NCI-H345 treated with DMSO at 0.1 percent for 48 hours (cell line): ENCODE results near the gene ACACB.

ENCODE experiments used
- DNase-seq: peaks from one replicate; lab custom pipeline; 2025; ENCODE audit not compliant: unreplicated experiment; lab: John Stamatoyannopoulos, UW

ACACB gene

DNA sequence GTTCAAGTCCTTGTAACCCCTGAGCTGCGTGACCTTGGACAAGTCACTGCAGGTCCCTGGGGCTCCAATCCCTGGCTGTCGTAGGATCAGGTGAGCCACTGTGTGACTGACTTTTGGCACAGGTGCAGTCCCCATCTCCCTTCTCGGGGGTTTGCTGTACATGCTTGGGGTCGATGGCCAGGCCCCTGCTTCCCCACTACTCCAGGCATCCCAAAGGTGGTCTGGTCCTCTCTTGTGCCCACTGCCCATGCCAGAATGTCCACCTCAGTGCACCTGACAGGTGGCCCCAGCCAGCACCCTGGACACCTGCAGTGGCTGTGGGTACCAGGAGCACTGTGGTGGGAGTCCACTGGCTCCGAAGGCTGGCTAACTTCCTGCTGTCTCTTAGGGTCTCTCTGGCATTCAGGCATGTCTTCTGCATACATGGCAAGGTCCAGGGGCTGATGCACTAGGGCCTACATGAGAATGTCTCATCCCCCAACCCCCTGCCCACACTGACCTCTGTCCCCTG, 178.0 kb downstream of the ACACB start:
- no peak for DNase-seq

DNA sequence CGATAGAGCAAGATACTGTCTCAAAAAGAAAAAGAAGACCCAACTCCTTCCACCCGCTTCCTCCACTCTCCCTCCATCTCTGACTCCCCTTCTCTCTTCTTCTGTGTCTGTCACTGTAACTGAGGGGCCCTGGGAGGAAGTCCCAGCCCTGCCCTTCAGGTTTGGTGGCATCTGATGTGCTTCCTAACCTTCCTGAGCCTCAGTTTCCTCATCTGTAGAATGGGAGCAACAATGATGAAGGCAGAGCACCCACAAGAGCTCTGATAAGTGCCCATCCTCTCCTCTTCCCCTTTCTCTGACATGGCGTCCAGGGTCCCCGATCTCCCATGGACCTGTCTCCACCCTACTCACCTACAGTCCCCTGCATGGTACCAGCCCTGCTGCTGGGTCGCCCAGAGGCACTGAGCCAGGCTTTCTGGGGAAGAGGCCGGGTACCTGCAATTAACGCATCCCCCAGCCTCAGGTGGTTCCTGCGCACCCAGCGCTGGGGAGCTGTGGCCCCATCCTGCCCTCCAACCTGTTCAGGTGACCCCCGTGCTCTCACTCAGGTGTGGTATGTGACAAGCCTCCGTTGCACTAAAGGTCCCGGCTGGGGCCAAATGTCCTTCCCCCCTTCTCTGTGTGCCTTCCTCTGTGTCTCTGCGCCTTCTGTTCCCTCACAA, 179.5 kb downstream of the ACACB start:
- no peak for DNase-seq

DNA sequence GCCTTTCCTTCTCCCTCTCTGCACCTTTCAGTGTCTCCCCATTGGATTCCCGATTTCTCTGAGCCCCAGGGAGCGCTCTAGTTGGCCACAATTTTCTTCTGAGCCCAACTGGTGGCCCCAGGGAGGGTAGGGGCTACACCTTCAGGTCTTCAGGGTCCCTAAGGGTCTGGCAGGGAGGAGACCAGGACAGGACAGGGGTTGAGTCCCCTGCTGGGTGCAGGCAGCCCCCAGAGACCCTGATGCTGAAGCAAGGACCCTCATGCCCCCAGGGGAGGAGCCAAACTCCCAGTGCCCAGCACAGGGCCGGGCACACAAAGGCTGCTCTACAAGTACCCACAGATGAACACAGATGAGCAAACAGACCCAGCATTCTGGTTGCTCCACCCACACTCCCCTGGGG, 180.0 kb downstream of the ACACB start:
- no peak for DNase-seq

DNA sequence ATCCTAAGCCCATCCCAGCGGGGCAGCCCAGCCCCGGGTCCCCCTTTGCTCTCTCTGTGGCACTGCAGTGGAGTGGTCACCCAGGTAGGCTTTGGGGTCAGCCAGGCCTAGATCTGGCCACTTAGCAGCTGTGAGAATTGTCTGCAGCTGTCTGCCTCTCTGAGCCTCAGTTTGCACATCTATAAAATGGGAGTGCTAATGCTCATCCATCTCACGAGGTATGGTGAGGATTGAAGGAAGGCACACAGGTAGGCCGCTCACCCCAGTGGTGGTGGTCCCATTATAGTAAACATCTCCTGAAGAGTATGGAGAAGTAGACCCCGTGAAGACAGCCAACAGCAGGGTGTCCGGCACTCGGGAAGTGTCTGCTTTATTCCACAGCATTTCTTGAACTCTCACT, 183.5 kb downstream of the ACACB start:
- DNase-seq: no peak

DNA sequence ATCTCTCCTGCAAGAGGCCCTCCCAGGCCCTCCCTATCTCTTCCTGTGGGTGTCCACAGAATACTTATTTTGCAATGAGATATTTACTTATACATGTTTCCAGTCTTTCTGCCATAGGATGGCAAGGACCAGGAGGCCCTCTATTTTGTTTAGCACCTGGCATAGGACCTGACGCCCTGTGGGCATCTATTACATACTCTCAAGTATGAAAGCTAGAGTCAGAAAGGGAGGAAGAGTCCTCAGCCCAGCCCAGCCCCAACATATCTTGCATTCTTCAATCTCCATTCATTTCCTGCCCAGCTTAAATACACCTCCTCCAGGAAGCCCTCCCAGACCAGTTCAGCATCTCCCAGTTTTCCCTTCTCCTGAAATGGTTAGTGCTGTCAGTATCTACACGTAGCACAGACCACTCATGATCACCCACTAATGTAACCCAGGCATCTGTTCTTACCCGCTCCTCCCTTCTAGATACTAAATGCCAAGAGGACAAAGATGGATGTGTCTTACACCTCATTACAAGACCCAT, 185.3 kb downstream of the ACACB start:
- DNase-seq: no peak

DNA sequence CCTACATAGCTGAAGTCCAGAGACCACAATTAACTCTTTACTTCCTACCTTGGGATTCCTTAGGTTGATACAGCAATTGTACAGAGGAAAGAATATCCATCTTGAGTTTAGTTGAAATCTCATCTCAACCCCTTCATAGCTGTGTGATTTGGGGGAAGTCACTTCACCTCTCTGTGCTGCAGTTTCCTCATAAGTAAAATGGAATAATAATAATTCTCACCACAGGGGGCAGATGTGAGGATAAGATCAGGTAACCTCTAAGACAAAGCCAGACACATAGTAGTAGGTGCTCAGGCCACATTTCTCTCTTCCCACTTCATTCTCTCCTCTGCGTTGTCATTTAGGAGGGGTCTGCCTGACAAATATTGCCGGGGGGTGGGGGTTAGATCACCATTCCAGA, 186.0 kb downstream of the ACACB start:
- no peak for DNase-seq

DNA sequence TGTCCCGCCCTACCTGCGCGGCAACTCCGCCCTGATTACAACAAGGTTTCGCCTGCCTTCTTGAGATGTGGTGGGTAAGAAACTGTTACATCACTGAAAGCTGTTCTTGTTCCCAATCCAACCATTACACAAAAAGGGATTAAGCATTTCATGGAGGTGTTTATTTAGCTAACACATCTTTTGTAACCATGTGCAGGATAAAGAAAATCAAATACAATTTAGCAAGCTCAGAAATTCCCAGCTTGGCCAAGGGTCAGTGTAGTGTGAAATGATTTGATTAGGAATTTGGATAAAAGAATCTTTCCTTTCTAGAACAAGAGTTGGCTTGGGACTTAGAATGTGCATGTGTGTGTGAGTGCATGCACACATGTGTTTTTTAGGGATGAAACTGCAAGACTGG, 186.4 kb downstream of the ACACB start:
- DNase-seq: no peak

DNA sequence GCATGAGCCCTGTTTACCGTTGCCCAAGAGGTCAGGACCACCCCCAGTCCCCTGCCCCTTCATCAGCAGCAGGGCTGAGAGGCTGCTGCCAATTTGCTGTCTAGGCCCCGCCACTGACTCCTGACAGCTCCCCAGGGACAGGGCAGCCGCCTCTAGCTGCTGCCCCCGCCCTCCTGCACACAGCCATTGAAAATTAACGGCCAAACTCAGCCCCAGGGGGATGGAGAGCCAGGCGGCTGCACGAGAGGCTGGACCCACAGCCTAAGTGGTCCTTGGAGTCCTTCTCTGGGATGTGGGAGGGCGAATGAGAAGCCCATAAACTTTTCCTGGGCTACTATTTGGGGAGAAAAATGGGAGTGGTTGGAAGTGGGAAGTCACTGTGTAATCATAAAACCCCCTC, 188.1 kb downstream of the ACACB start:
- no peak for DNase-seq

DNA sequence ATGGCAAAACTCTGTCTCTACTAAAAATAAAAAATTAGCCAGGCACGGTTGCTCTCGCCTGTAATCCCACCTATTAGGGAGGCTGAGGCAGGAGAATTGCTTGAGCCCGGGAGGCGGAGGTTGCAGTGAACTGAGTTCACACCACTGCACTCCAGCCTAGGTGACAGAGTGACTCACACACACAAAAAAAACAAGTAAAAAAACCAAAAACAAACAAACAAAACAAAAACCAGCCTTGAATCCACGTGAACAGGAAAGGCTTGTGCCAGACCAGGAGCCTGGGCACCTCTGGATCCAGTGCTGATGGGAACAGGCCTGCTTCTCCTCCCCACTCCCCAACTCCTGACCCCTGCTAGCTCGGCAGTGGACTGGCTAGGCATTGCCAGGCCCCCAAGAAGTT, 189.2 kb downstream of the ACACB start:
- DNase-seq: no peak

DNA sequence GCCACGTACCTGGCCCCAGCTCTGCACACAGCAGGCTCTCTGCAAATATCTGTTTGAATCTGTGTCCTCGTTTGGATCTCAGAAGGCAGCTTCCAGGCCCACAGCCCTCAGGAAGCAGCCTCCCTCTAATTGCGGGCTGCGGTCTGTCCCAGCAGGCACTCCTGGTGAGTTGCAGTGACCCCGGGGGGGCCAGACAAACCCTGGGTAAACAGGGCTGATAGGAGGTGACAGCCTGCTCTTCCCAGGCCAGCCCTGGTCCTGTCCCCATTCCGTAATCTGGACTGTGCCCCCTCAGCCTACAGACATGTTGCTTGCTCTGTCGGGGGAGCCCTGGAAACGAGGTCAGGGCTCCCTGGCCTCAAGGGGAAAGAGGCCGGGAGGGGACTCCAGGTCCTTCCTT, 190.7 kb downstream of the ACACB start:
- no peak for DNase-seq

DNA sequence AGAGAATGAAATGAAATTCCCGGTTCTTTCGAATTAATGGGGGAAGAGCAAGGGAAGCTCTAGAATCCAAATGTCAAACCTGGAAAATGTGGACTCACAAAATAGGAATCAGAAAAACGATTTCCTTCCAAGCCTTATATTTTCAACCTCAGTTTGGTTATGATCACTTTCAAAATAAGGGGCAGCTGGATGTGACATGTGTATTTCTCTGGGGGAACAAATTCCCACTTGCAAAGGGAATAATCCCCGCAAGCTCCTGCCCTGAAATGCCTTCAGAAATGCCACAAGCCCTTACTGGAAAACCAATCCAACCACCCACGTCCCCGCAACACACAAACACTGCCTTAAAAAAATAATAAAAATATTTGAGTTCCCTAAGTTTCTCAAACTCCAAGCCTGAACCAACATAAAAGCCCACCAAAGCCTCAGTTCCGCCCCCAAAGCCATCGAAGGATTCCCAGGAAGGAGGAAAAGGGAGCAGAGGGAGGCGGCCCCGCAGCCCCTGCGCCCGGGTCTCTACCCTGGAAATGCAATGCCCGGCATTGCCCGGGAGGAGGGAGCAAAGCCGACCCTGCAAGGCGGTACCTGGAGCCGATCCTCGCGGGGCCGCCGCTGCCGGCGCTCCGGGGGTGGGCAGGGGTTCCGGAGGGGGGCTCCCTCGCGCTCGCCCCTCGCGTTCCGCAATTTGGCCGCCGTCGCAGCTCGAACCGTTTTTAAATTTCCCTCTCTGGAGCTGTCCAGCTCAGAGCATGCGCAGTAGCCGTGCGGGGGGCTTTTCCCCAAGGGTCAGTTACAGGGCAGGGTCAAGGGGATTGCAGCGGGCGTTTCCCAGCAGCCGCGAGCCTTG, 192.4 kb downstream of the ACACB start, which contains the start of gene FOXN4:
Gene FOXN4 (minus strand): TSS at position 751 of the 847 bp plus-strand sequence. CDS start 963 bp downstream, outside the sequence.
- no peak for DNase-seq

DNA sequence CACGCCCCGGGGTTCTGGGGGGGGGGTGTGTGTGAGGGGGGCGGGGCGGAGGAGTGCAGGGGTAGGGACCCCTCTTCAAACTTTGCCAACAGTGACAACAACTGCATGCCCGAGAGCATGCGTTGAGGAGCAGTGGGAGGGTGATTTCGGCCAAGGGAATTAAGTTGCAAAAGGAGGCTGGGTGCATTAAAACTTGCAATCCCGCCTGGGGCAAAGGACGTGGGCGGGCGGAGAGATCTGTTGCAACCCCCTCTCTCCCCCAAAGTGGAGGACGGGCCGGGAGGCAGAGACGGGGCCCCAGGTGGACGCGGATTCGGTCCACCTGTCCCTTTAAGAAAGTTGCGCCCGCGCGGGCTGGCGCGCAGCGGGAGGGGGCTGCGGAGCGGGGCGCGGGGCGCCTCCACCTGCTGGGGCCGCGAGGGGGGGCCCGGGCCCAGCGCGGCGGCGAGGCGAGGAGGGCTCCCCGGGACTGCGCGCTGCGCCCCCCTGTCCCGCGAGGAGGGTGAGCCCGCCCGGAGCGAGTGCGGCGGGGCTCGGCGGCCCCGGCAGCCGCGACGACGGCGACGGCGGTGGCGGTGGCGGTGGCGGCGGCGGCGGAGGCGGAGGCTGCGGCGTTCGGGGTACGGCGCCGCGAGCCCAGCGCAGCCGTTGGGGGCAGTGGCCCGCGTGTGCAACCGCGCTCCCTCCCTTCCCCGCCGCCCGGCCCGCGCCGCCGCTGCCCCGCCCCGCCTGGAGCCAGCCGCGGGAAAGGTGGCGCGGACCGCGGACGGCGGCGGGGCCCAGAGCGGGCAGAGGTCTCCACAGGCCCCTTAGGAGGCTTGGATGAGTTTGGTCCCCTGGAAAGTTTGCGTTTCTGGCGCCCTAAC, 193.2 kb downstream of the ACACB start:
- DNase-seq: peak; percentile 15

DNA sequence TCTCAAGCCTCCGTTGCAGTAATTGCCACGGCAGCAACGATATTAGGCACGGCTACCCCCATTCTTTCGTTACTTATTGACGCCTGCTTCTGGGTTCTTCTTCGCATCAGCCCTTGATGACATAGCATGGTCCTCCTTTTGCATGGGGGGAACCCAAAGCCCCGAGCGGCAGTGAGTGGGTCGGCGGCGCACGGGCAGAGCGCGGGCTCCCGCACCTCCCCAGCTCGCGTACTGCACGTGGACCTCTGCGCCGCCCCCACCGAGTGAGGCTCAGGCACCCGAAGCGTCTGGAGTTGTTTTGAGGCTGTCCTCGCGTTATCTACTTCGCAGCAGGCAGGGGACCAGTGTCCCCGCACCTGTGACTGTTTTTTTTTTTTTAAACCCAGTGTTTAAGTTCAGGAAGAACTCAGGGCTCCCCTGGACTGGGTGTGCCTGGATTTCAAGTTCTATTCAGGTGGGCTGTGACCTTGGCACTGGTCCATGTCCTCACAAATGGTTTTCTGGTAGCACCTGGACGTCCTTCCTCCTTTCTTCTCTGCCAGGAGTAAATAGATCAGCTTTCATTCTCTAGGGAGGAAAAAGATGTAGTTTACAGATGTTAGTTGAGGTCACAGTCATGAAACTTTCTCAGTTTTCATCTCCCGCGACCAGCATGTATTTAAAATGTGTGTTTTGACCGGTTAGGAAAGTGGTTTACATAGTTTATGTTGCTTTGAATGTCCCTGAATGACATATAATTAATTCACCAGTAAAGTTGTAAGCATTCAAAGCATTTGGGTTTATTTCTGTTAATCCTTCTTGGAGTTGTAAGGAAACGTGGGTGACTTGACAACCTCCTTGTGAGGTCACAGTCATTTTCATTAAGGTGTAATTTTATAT, 194.1 kb downstream of the ACACB start:
- DNase-seq: peak; percentile 68
